ENCODE data around the gene ZNF189. TPM values are rescaled to one million over a fixed set of nuclear protein-coding genes. Genes with fewer than 3 reads are reported as not detected.
"Not testable (repeated sequence)": the region's sequence is repeated elsewhere in the genome, so short reads cannot be mapped to it uniquely, and the experiment has no call there.

ZNF189 gene
- total RNA-seq, 1 experiment from 2014 or later = 15.5 TPM

GRCh38 chr9:101380295-101380694, 18.4 kb upstream of the ZNF189 start:
- no peak for DNase-seq (ENCODE audit: low read depth)

- DNase-seq (ENCODE audit: low read depth) = no peak
Observed at GRCh38 chr9:101381118-101381517, 17.5 kb upstream of the ZNF189 start.

GRCh38 chr9:101381833-101382342, 16.8 kb upstream of the ZNF189 start:
- no peak for DNase-seq (ENCODE audit: low read depth)

- no peak for DNase-seq (ENCODE audit: low read depth)
Observed at GRCh38 chr9:101383361-101383760, 15.3 kb upstream of the ZNF189 start.

GRCh38 chr9:101384873-101385536, 13.6 kb upstream of the ZNF189 start, which contains the start of gene BAAT:
Gene BAAT (minus strand): TSS chr9:101385006. CDS start chr9:101371404, 13,602 bp downstream.
- DNase-seq (ENCODE audit: low read depth) = not testable (repeated sequence)

GRCh38 chr9:101387871-101388506, 10.7 kb upstream of the ZNF189 start:
- DNase-seq (ENCODE audit: low read depth) = peak; percentile 57

- peak; percentile 10 for DNase-seq (ENCODE audit: low read depth)
Observed at GRCh38 chr9:101388507-101388993, 10.1 kb upstream of the ZNF189 start.

- DNase-seq (ENCODE audit: low read depth) = no peak
Observed at GRCh38 chr9:101393135-101393534, 5.5 kb upstream of the ZNF189 start.

- no peak for DNase-seq (ENCODE audit: low read depth)
Observed at GRCh38 chr9:101394687-101395086, 4.0 kb upstream of the ZNF189 start.

GRCh38 chr9:101397746-101398067, 944 bp upstream of the ZNF189 start:
- DNase-seq (ENCODE audit: low read depth) = no peak

- no peak for DNase-seq (ENCODE audit: low read depth)
Observed at GRCh38 chr9:101398930-101399642, 435 bp downstream of the ZNF189 start.

- DNase-seq (ENCODE audit: low read depth) = no peak
Observed at GRCh38 chr9:101399643-101399970, 956 bp downstream of the ZNF189 start.

- DNase-seq (ENCODE audit: low read depth) = no peak
Observed at GRCh38 chr9:101400120-101400519, 1.5 kb downstream of the ZNF189 start.

- DNase-seq (ENCODE audit: low read depth) = no peak
Observed at GRCh38 chr9:101403516-101404285, 5.0 kb downstream of the ZNF189 start.

GRCh38 chr9:101408374-101409078, 9.9 kb downstream of the ZNF189 start:
- no peak for DNase-seq (ENCODE audit: low read depth)

GRCh38 chr9:101409079-101409477, 10.4 kb downstream of the ZNF189 start:
- DNase-seq (ENCODE audit: low read depth) = no peak

GRCh38 chr9:101414839-101415238, 16.2 kb downstream of the ZNF189 start:
- no peak for DNase-seq (ENCODE audit: low read depth)

- DNase-seq (ENCODE audit: low read depth) = no peak
Observed at GRCh38 chr9:101415578-101415977, 16.9 kb downstream of the ZNF189 start.

GRCh38 chr9:101417389-101417788, 18.7 kb downstream of the ZNF189 start:
- DNase-seq (ENCODE audit: low read depth) = no peak

GRCh38 chr9:101417977-101418376, 19.3 kb downstream of the ZNF189 start:
- DNase-seq (ENCODE audit: low read depth) = no peak
